IMR-90 (cell line): Measurements from ENCODE around the gene HPSE2.

Source experiments
- BHLHE40 ChIP-seq: fragments of 150-350 bp; IDR thresholded peaks from 2 replicates; pipeline ENCODE4 v1.6.1; 2016; ENCODE audit warnings: mild to moderate bottlenecking, low read depth, low read length
- CTCF ChIP-seq: conservative IDR thresholded peaks from 2 replicates; pipeline ENCODE4 v1.5.1; 2012; ENCODE audit warnings: mild to moderate bottlenecking, low read depth, low read length, improper control_type of control experiment
- ELK1 ChIP-seq: fragments of 150-350 bp; IDR thresholded peaks from 2 replicates; pipeline ENCODE4 v1.6.1; 2016; ENCODE audit warnings: low read depth, mild to moderate bottlenecking, low read length, moderate library complexity, borderline replicate concordance
- POLR2A ChIP-seq: IDR thresholded peaks from 2 replicates; pipeline ENCODE4 v1.6.1; 2012; ENCODE audit warnings: mild to moderate bottlenecking, low read depth, low read length
- RAD21 ChIP-seq: IDR thresholded peaks from 2 replicates; pipeline ENCODE4 v1.6.1; 2012; ENCODE audit warnings: low read length, improper control_type of control experiment
- RFX5 ChIP-seq: IDR thresholded peaks from 2 replicates; pipeline ENCODE4 v1.8.0; 2012; ENCODE audit warnings: low read depth, mild to moderate bottlenecking, low read length, moderate library complexity
- USF2 ChIP-seq: fragments of 150-350 bp; IDR thresholded peaks from 2 replicates; pipeline ENCODE4 v1.6.1; 2017; ENCODE audit warnings: mild to moderate bottlenecking, antibody characterized with exemption, low read length, low read depth

- no peak for TF ChIP-seq RAD21
- TF ChIP-seq RFX5: no peak
- TF ChIP-seq CTCF: no peak
- TF ChIP-seq POLR2A: no peak
- no peak for TF ChIP-seq USF2
- TF ChIP-seq BHLHE40: no peak
- no peak for TF ChIP-seq ELK1
Observed at GRCh38 chr10:98655492-98655891, 580.2 kb downstream of the HPSE2 start.
